GM19395 (cell line): ENCODE measurements around the gene NAA10.

ENCODE experiments used
- ATAC-seq: cut with Tn5 transposase; IDR thresholded peaks from one replicate; pipeline ENCODE4 v1.9.1; 2021; ENCODE audit warnings: mild to moderate bottlenecking, moderate library complexity; ENCODE audit not compliant: unreplicated experiment

The NAA10 gene

GRCh38 chrX:153930011-153930910 lies 4.6 kb downstream of the NAA10 start:
- ATAC-seq: no peak

- ATAC-seq: no peak
Observed at GRCh38 chrX:153929576-153929975, 5.3 kb downstream of the NAA10 start.

- no peak for ATAC-seq
Observed at GRCh38 chrX:153928846-153929245, 6.0 kb downstream of the NAA10 start.

- peak; percentile 78 for ATAC-seq
Observed at GRCh38 chrX:153927922-153928760, 6.7 kb downstream of the NAA10 start.

- peak; percentile 0 for ATAC-seq
Observed at GRCh38 chrX:153927672-153927921, 7.2 kb downstream of the NAA10 start.

GRCh38 chrX:153926858-153927671 lies 7.8 kb downstream of the NAA10 start:
- ATAC-seq: peak; percentile 55

- ATAC-seq: no peak
Observed at GRCh38 chrX:153926552-153926857, 8.3 kb downstream of the NAA10 start.

GRCh38 chrX:153925739-153926551 lies 8.9 kb downstream of the NAA10 start, which contains the start of gene ARHGAP4:
Gene ARHGAP4 (minus strand): TSS chrX:153926264. CDS start chrX:153926202, 62 bp downstream.
- no peak for ATAC-seq

- ATAC-seq: no peak
Observed at GRCh38 chrX:153925387-153925738, 9.5 kb downstream of the NAA10 start.

- ATAC-seq: no peak
Observed at GRCh38 chrX:153924149-153924861, 10.5 kb downstream of the NAA10 start.

GRCh38 chrX:153922932-153923857 lies 11.6 kb downstream of the NAA10 start:
- ATAC-seq: no peak

- no peak for ATAC-seq
Observed at GRCh38 chrX:153921511-153922446, 13.1 kb downstream of the NAA10 start.

GRCh38 chrX:153921070-153921469 lies 13.8 kb downstream of the NAA10 start:
- ATAC-seq: no peak

GRCh38 chrX:153920546-153920945 lies 14.3 kb downstream of the NAA10 start:
- ATAC-seq: no peak

- ATAC-seq: no peak
Observed at GRCh38 chrX:153919281-153919680, 15.6 kb downstream of the NAA10 start.

GRCh38 chrX:153917869-153918268 lies 17.0 kb downstream of the NAA10 start:
- ATAC-seq: no peak

GRCh38 chrX:153913701-153914100 lies 21.1 kb downstream of the NAA10 start:
- ATAC-seq: no peak

GRCh38 chrX:153913211-153913610 lies 21.6 kb downstream of the NAA10 start:
- ATAC-seq: no peak
